Thymus (tissue), 11 donors: ENCODE data around the gene ID4. TPM values are rescaled to one million over a fixed set of nuclear protein-coding genes. Genes with fewer than 3 reads are reported as not detected.
"Not testable (repeated sequence)": the region's sequence is repeated elsewhere in the genome, so short reads cannot be mapped to it uniquely, and the experiment has no call there.

Source experiments
- DNase-seq, 9 donors: peaks; one replicate each; pipeline ENCODE4 v3.0.0-alpha.2; 2013; ENCODE audit warnings: low spot score in 9 of 9, low read depth in 6 of 9, missing footprints in 1 of 9
- H3K27ac ChIP-seq, 2 donors: one replicate each; pipeline ENCODE4 v1.5.1; 2013; ENCODE audit warnings: control low read depth in 1 of 2, low read depth in 1 of 2, low read length in 1 of 2, mild to moderate bottlenecking in 1 of 2, moderate library complexity in 1 of 2
- H3K27me3 ChIP-seq, 2 donors: one replicate each; pipeline ENCODE4 v1.5.1; 2013; ENCODE audit warnings: low read length in 1 of 2; ENCODE audit not compliant: control insufficient read depth in 2 of 2, insufficient read depth in 1 of 2
- H3K36me3 ChIP-seq, 2 donors: one replicate each; pipeline ENCODE4 v1.5.1; 2013; ENCODE audit warnings: low read length in 1 of 2, mild to moderate bottlenecking in 1 of 2, moderate library complexity in 1 of 2; ENCODE audit not compliant: control insufficient read depth in 2 of 2, insufficient read depth in 2 of 2
- H3K4me1 ChIP-seq, 2 donors: one replicate each; pipeline ENCODE4 v1.5.1; 2013; ENCODE audit warnings: low read length in 2 of 2; ENCODE audit not compliant: control insufficient read depth in 2 of 2, insufficient read depth in 2 of 2
- H3K4me3 ChIP-seq, 2 donors: one replicate each; pipeline ENCODE4 v1.5.1; 2013; ENCODE audit warnings: low read length in 2 of 2, control low read depth in 1 of 2, mild to moderate bottlenecking in 1 of 2
- H3K9me3 ChIP-seq, 2 donors: one replicate each; pipeline ENCODE4 v1.5.1; 2013; ENCODE audit warnings: low read length in 1 of 2, mild to moderate bottlenecking in 1 of 2; ENCODE audit not compliant: control insufficient read depth in 2 of 2, insufficient read depth in 1 of 2
- WGBS: extraction: QIAGEN DNeasy Blood & Tissue Kit; methylation state at CpG from one replicate; pipeline ENCODE4 v1.1.7; 2013; 5-methylcytosine and 5-hydroxymethylcytosine counted together
- polyA plus RNA-seq: library from polyadenylated mRNA; stranded (reverse); fragments of 200-250 nt; gene quantifications from one replicate; pipeline ENCODE4 v1.2.3, GENCODE V29; 2013
- total RNA-seq: library from RNA; stranded (reverse); fragments of 120-200 nt; gene quantifications from one replicate; pipeline ENCODE4 v1.2.4, GENCODE V29; 2013
- donor health status: healthy.

Gene ID4
- total and polyA plus RNA-seq, 2 donors, result 1.5 to 10.9 TPM

DNA sequence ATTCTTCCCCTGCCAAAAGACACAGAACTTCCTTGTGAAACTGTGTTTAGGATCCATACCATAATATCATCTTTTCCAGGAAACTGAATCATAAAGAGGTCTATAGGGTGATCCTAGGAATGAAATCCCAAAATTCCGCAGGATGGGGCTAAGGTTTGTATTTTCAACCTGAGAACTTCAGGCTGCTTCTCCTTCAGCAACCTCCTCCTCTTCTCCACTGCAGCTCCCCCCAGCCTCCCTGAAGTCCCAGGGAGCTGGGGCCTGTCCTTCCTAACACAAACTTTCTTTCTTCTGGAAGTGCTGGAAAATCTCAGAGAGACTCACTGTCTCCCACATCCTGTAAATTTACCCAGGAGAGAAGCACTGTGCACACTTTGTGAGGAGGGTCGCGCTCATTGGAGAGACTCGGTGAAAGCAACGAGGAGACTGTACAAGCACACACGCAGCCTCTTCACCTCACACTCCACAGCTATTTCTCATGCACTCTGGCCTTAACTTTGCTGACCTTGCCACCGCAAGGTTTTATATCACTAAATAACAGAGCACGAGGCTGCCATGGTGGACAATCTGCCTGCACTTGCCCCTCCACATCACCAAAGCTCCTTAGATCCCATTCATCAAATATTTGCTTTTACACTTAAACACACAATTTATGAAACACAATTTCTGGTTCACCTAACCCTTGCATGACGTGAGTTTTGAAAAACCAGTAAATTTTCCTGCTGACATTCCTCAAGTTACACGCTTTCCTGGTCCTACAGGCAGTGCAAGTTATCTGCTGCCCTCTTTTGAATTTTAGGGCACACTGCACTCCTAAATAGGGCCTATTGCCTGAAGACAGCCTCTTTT, 14.3 kb downstream of the ID4 start:
- Histone ChIP-seq H3K4me1 (no peaks in the 10 kb centered on the region), H3K36me3 (no peaks in the 10 kb centered on the region), H3K27ac (no peak overlapping the region), H3K4me3 (no peak overlapping the region), H3K9me3 (no peaks in the 10 kb centered on the region), H3K27me3 (no peaks in the 10 kb centered on the region)
- 58% methylated on average over 10 of the region's 10 CpGs for WGBS
- no peak for DNase-seq

DNA sequence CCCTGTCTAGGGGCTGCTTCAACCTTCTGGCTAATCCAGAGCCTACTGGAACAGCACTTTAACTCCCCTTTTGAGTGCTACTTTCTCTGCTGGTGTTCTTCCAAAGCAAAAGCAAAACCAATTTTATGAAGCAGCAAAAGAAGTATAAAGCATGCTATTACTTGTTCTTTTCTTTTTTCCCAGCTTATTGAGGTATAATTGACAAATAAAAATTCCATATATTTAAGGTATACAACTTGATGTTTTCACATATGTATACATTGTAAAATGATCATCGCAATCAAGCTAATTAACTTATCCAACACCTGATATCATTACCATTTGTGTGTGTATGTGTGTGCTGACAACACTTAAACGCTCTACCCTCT, 14.9 kb downstream of the ID4 start:
- Histone ChIP-seq H3K4me1 (no peaks in the 10 kb centered on the region), H3K27me3 (no peaks in the 10 kb centered on the region), H3K36me3 (no peaks in the 10 kb centered on the region), H3K27ac (no peak overlapping the region), H3K4me3 (no peak overlapping the region), H3K9me3 (no peaks in the 10 kb centered on the region)
- whole genome bisulfite sequencing, result 92% methylated on average over 2 of the region's 2 CpGs
- no peak for DNase-seq

- no peaks in the 10 kb centered on the region for H3K4me1 ChIP-seq
- H3K27me3 ChIP-seq, result no peaks in the 10 kb centered on the region
- 88% methylated on average over 6 of the region's 6 CpGs for WGBS
- no peaks in the 10 kb centered on the region for H3K9me3 ChIP-seq
- H3K27ac ChIP-seq, result no peak overlapping the region
- no peak overlapping the region for H3K4me3 ChIP-seq
- no peaks in the 10 kb centered on the region for H3K36me3 ChIP-seq
- DNase-seq, result no peak
Measured at GRCh38 chr6:19852927-19853326, 15.8 kb downstream of the ID4 start.

GRCh38 chr6:19854421-19855015, 17.3 kb downstream of the ID4 start:
- not testable (repeated sequence) for H3K27ac ChIP-seq, H3K4me3 ChIP-seq, H3K9me3 ChIP-seq, H3K4me1 ChIP-seq, H3K36me3 ChIP-seq, H3K27me3 ChIP-seq, DNase-seq
- WGBS, result 96% methylated on average over 43 of the region's 43 CpGs

- Histone ChIP-seq H3K36me3 (no peaks in the 10 kb centered on the region), H3K9me3 (no peaks in the 10 kb centered on the region), H3K4me1 (no peaks in the 10 kb centered on the region), H3K27me3 (no peaks in the 10 kb centered on the region), H3K27ac (no peak overlapping the region), H3K4me3 (no peak overlapping the region)
- 93% methylated on average over 8 of the region's 8 CpGs for WGBS
- DNase-seq, result no peak
Measured at GRCh38 chr6:19855536-19855935, 18.4 kb downstream of the ID4 start.

DNA sequence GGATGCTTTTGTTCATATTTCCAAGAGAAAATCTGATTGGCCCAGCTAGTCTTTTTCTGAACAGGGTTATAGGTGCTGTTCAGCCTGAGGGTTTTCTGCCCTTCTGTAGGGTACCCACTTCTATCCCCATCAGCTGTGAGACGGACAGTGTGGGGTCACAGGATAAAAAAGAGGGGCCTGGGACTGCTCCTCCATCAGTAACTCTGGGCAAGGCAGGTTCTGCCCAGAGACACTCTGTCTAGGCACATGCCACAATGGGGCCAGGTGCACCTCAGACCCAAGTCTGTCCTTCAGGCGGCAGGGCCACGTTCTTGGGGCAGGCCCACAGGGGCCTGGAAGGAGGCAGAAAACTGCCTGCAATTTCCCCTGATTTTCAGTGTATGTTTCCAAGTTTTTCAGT, 20.0 kb downstream of the ID4 start:
- no peak for DNase-seq
- WGBS, result 96% methylated on average over 3 of the region's 3 CpGs
- H3K27ac ChIP-seq, result no peak overlapping the region
- H3K27me3 ChIP-seq, result no peaks in the 10 kb centered on the region
- H3K4me1 ChIP-seq, result no peaks in the 10 kb centered on the region
- H3K4me3 ChIP-seq, result no peak overlapping the region
- H3K9me3 ChIP-seq, result no peaks in the 10 kb centered on the region
- no peaks in the 10 kb centered on the region for H3K36me3 ChIP-seq

GRCh38 chr6:19857703-19858102, 20.5 kb downstream of the ID4 start:
- no peaks in the 10 kb centered on the region for H3K36me3 ChIP-seq
- H3K4me1 ChIP-seq, result no peaks in the 10 kb centered on the region
- 93% methylated on average over 4 of the region's 4 CpGs for WGBS
- no peaks in the 10 kb centered on the region for H3K27me3 ChIP-seq
- H3K9me3 ChIP-seq, result no peaks in the 10 kb centered on the region
- H3K4me3 ChIP-seq, result no peak overlapping the region
- no peak for DNase-seq
- H3K27ac ChIP-seq, result no peak overlapping the region

- H3K9me3 ChIP-seq, result no peaks in the 10 kb centered on the region
- no peaks in the 10 kb centered on the region for H3K4me1 ChIP-seq
- no peak overlapping the region for H3K27ac ChIP-seq
- WGBS, result 87% methylated on average over 4 of the region's 4 CpGs
- no peaks in the 10 kb centered on the region for H3K27me3 ChIP-seq
- no peaks in the 10 kb centered on the region for H3K36me3 ChIP-seq
- DNase-seq, result no peak
- no peak overlapping the region for H3K4me3 ChIP-seq
Measured at GRCh38 chr6:19860235-19860877, 23.2 kb downstream of the ID4 start.

DNA sequence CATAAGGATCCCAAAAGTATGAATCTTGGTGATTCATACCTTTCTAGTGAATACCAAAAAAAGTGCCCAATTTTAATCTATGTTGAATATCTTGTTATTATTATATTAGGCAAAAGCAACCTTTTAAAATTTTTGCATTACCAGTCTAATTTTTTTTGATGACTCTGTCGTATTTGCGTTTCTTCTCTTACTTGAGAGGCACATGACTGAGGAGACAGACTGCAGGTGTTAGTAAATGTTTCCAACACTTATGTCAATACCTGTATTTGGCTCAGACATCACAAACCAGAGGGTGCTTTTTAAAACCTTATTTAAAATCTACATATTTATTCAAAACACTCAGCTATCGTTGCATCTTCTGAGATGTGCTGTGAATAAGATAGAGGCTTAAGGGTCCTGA, 27.1 kb downstream of the ID4 start:
- 96% methylated on average over 3 of the region's 3 CpGs for WGBS
- H3K9me3 ChIP-seq, result no peaks in the 10 kb centered on the region
- no peak overlapping the region for H3K27ac ChIP-seq
- H3K27me3 ChIP-seq, result no peaks in the 10 kb centered on the region
- H3K36me3 ChIP-seq, result no peaks in the 10 kb centered on the region
- no peaks in the 10 kb centered on the region for H3K4me1 ChIP-seq
- H3K4me3 ChIP-seq, result no peak overlapping the region
- no peak for DNase-seq
